ENCODE data around the gene TNFRSF1A. TPM values are rescaled to one million over a fixed set of nuclear protein-coding genes. Genes with fewer than 3 reads are reported as not detected.
A peak's percentile ranks its signal among the peaks of the same experiment; 100 is the strongest.

Gene TNFRSF1A
- total RNA-seq, 1 donor from 2014 or later: 185 TPM

DNA sequence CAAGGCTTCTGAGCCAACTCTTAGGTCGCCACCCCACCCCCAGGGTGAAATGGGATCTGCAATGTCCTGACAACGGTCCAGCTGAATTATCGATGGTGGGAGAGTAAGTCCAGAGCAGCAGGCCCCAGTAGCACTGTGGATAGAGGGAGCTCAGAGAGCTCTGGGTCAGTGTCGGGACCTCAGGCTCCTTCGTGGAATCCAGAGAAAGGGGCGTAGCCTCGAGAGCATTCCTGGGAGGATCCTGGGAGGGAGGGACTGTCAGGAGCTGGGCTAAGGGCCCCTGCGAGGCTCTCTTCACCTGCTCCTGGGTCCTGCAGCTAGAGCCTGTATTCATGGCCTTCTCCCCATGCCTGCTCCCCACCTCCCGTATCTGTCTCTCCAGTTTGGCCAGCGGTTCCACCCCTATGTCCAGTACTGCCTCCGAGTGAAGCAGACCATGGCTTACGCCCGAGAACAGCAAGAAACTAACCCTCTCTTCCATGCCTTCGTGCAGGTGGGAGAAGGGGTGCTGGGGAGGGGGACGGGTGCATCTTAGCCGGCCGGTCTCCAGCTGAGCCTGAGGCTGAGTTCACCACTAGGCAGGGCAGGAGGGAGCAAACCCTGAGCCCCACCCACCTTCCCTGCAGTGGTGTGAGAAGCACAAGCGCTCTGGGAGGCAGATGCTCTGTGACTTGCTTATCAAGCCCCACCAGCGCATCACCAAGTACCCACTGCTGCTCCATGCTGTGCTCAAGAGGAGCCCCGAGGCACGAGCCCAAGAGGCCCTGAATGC is 24.8 kb downstream of the TNFRSF1A start:
- no peaks in the 10 kb centered on the region for H3K36me3 ChIP-seq
- no peak for DNase-seq
- intact Hi-C loops (cut with DNase I): no loop called here
- H3K9me3 ChIP-seq: no peaks in the 10 kb centered on the region
- H3K4me1 ChIP-seq: peaks cover 13% of the 10 kb centered on the region
- no peak for ATAC-seq
- H3K27ac ChIP-seq: no peak overlapping the region
- TF ChIP-seq, protein P1, sequence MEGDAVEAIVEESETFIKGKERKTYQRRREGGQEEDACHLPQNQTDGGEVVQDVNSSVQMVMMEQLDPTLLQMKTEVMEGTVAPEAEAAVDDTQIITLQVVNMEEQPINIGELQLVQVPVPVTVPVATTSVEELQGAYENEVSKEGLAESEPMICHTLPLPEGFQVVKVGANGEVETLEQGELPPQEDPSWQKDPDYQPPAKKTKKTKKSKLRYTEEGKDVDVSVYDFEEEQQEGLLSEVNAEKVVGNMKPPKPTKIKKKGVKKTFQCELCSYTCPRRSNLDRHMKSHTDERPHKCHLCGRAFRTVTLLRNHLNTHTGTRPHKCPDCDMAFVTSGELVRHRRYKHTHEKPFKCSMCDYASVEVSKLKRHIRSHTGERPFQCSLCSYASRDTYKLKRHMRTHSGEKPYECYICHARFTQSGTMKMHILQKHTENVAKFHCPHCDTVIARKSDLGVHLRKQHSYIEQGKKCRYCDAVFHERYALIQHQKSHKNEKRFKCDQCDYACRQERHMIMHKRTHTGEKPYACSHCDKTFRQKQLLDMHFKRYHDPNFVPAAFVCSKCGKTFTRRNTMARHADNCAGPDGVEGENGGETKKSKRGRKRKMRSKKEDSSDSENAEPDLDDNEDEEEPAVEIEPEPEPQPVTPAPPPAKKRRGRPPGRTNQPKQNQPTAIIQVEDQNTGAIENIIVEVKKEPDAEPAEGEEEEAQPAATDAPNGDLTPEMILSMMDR (IDR thresholded peaks at IDR 0.05): no peak
- no peak overlapping the region for H3K4me3 ChIP-seq
- H3K27me3 ChIP-seq: no peaks in the 10 kb centered on the region

DNA sequence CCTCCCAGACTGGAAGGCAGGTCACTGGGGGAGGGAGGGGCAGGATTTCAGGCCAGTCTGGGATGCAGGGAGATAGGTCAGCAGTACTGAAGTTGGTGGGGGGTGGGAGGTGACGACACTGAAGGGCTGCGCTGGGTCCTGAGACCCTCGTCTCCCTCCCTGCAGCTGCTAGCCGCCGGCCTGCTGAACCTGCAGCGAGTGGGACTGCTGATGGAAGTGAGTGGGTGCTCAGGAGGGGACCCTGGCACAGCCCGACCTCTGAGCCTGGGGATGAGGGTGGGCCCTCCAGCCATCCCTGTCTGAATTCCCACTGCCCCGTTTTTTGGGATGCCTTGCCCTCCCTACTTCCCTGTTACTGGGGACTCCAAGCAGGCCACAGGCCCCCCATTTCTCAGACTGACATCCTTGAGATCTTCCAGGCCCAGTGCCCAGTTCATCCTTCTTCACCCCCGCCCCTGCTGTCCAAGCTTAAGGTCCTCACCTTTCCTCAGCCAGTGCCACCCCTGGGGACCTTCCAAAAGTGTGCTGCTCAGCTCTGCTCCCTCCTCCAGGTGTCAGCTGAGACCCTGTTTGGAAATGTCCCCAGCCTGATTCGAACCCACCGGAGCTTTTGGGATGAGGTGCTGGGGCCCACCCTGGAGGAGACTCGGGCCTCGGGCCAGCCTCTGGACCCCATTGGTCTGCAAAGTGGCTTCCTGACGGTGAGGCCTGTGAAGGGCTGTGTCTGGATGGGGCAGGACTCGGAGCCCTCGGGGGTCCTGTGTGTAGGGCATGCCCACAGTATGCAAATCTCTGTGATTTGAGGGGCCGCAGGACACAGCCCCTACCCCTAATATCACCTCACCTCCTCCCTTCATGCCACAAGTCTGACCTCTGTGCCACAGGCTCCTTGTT is 25.9 kb downstream of the TNFRSF1A start:
- no peaks in the 10 kb centered on the region for H3K27me3 ChIP-seq
- no peak overlapping the region for H3K27ac ChIP-seq
- intact Hi-C loops (cut with DNase I): no loop called here
- peaks cover 15% of the 10 kb centered on the region for H3K4me1 ChIP-seq
- ATAC-seq (no peak), DNase-seq (no peak)
- no peaks in the 10 kb centered on the region for H3K36me3 ChIP-seq
- no peaks in the 10 kb centered on the region for H3K9me3 ChIP-seq
- TF ChIP-seq, protein P1 (IDR thresholded peaks at IDR 0.05): no peak
- H3K4me3 ChIP-seq: no peak overlapping the region

DNA sequence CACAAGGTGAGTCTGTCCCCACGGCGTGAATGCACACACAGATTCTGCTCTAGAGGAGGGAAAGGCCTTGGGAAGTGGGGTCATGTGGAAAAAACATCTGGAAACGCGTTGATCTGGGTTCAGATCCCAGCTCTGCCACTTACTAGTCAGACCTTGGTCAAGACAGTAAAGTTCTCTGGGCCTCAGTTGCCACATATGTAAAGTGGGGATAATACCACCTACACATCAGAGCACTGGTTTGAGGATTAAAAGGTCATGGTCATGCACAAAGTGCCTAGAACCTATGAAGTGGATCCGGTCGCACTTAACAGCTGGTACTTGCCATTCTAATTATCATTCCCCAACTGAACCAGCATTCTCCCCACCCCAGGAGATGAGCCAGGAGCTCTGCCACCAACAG is 26.7 kb downstream of the TNFRSF1A start:
- no peaks in the 10 kb centered on the region for H3K27me3 ChIP-seq
- intact Hi-C loops (cut with DNase I): no loop called here
- TF ChIP-seq, protein P1 (IDR thresholded peaks at IDR 0.05): no peak
- no peaks in the 10 kb centered on the region for H3K9me3 ChIP-seq
- DNase-seq (no peak), ATAC-seq (no peak)
- H3K27ac ChIP-seq: no peak overlapping the region
- H3K4me3 ChIP-seq: no peak overlapping the region
- no peaks in the 10 kb centered on the region for H3K36me3 ChIP-seq
- peaks cover 17% of the 10 kb centered on the region for H3K4me1 ChIP-seq

DNA sequence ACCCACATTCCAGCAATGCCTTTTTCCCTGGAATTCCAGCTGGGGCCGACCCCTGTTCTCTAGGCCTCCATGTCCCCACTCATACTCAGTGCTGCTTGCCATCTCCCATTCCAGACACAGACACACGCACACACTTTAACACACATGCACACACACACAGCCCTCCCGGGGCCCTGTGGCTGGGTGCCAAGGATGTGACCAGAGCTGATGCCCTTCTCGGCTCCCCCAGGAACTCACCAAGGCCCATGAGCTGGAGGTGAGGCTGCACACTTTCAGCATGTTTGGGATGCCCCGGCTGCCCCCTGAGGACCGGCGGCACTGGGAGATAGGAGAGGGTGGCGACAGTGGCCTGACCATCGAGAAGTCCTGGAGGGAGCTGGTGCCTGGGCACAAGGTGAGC is 27.1 kb downstream of the TNFRSF1A start:
- TF ChIP-seq, protein P1 (IDR thresholded peaks at IDR 0.05): no peak
- H3K27me3 ChIP-seq: no peaks in the 10 kb centered on the region
- no peaks in the 10 kb centered on the region for H3K36me3 ChIP-seq
- intact Hi-C loops (cut with DNase I): no loop called here
- ATAC-seq (no peak), DNase-seq (no peak)
- peaks cover 20% of the 10 kb centered on the region for H3K4me1 ChIP-seq
- H3K9me3 ChIP-seq: no peaks in the 10 kb centered on the region
- no peak overlapping the region for H3K4me3 ChIP-seq
- no peak overlapping the region for H3K27ac ChIP-seq

DNA sequence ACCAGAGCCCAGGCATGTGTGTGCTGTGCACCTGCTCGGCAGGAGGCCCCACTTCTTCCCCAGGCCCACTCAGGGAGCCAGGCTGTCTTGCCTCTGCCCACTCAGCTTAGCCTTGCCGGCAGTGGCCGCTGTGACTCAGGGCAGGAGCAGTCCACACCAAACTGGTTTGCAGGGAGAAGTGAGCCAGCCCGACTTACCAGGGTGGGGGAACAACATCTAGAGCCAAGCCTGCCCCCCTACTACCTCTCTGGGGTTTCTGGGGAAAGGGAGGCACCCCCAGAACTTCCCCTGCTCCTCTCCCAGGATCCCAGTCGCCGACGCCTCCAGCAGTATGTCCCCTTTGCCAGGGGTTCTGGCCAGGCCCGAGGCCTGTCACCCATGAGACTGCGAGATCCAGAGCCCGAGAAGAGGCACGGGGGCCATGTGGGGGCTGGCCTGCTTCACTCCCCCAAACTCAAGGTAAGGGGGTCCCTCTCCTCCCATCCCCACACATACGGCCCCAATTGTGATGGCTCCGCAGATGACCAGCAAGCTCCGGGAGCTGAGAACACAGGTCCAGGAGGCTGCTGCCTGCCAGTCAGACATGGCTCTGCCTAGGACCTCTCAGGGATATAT is 28.4 kb downstream of the TNFRSF1A start:
- Histone ChIP-seq H3K9me3 (no peaks in the 10 kb centered on the region), H3K27me3 (no peaks in the 10 kb centered on the region), H3K4me1 (peaks cover 20% of the 10 kb centered on the region), H3K4me3 (no peak overlapping the region), H3K36me3 (no peaks in the 10 kb centered on the region), H3K27ac (peak overlapping the region; percentile 42)
- TF ChIP-seq, protein P1 (IDR thresholded peaks at IDR 0.05): no peak
- DNase-seq (no peak), ATAC-seq (peak; percentile 19)
- intact Hi-C loops (cut with DNase I): no loop called here
